ENCODE measurements around the gene PCED1B.

GRCh38 chr12:47190271-47190750, 110.9 kb downstream of the PCED1B start:
- no peak for TF ChIP-seq POLR2AphosphoS5 (IDR thresholded peaks at IDR 0.05)
- no peak for TF ChIP-seq CTCF (IDR thresholded peaks at IDR 0.05)
- no peak for TF ChIP-seq POLR2A (IDR thresholded peaks at IDR 0.05)

Data from upper lobe of left lung (tissue), 4 donors.